ENCODE measurements around the gene TCEA2. TPM values are rescaled to one million over a fixed set of nuclear protein-coding genes. Genes with fewer than 3 reads are reported as not detected.
A peak's percentile ranks its signal among the peaks of the same experiment; 100 is the strongest.

The TCEA2 gene
- total RNA-seq, 3 donors from 2014 or later, result 23.9 to 39.4 (median 26.6) TPM

DNA sequence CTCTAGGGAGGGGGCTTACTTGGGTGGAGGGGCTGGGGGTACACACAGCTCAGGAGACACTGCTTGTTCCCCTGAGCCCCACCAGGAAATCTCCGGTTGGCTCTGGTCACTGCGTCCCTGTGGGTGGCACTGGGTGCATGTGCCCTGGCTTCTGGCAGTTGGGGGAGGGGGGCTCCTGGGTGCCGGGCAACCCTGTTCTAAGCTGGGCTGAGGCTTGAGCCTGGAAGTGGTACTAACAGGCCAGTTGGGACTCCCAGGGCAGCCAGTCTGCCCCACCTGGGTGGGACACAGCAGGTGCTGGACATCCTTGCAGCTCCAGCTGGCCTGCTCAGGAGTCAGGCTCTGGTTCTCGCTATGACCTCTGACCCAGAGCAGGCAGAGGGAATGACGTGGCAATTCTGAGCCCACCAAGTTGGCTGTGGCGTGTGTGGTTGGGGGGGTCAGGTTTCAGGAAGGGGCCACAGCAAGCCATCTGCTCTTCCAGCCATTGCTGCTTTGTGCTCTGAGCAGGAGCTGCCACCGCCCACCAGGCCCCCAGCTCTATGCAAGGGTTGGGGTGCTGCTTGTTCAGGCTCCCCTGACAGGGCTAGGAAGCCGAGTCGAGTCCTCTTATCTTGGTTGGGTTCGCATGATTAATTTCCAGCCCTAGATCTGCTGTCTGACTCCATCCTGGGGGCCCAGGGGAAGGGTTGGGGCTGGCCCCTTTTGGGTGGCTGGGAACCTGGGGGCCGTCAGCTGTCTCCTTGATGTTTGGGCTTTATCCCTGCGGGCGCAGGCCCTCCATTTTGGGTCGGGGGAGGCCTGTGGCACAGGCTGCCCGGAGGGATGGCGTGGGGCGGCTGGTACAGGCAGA, 26.4 kb upstream of the TCEA2 start:
- Histone ChIP-seq H3K36me3 (no peaks in the 10 kb centered on the region), H3K4me3 (no peak overlapping the region), H3K4me1 (no peaks in the 10 kb centered on the region), H3K27ac (no peak overlapping the region), H3K9me3 (no peaks in the 10 kb centered on the region), H3K27me3 (peaks cover 0 to 11% of the 10 kb centered on the region in 2 donors)
- TF ChIP-seq POLR2A (IDR thresholded peaks at IDR 0.05) (no peak), POLR2AphosphoS5 (IDR thresholded peaks at IDR 0.05) (no peak)
- TF ChIP-seq, protein P1, sequence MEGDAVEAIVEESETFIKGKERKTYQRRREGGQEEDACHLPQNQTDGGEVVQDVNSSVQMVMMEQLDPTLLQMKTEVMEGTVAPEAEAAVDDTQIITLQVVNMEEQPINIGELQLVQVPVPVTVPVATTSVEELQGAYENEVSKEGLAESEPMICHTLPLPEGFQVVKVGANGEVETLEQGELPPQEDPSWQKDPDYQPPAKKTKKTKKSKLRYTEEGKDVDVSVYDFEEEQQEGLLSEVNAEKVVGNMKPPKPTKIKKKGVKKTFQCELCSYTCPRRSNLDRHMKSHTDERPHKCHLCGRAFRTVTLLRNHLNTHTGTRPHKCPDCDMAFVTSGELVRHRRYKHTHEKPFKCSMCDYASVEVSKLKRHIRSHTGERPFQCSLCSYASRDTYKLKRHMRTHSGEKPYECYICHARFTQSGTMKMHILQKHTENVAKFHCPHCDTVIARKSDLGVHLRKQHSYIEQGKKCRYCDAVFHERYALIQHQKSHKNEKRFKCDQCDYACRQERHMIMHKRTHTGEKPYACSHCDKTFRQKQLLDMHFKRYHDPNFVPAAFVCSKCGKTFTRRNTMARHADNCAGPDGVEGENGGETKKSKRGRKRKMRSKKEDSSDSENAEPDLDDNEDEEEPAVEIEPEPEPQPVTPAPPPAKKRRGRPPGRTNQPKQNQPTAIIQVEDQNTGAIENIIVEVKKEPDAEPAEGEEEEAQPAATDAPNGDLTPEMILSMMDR (IDR thresholded peaks at IDR 0.05), result no peak
- intact Hi-C loops (cut with DNase I; ENCODE audit: low total_unique reads), result no loop called here
- no peak for DNase-seq (ENCODE audit: low spot score in 2 of 2)

DNA sequence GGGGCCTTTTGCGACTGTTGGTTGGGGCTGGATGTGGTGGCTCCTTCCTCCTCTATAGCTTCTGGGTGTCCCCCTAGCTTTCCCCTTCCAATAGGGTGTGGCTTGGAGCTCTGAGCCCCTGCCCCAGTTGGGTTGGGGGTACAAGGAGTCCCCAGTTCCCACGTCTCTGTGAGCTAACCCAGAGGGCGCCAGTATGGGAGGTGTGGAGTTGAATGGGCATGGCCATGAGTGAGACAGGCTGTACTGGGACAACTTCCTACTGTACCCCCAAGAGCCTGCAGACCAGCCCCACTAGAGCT, 25.9 kb upstream of the TCEA2 start:
- no peak overlapping the region for H3K27ac ChIP-seq
- H3K4me1 ChIP-seq, result peaks cover 0 to 3% of the 10 kb centered on the region in 2 donors
- no peaks in the 10 kb centered on the region for H3K9me3 ChIP-seq
- intact Hi-C loops (cut with DNase I; ENCODE audit: low total_unique reads), result no loop called here
- H3K4me3 ChIP-seq, result no peak overlapping the region
- no peak for TF ChIP-seq POLR2A (IDR thresholded peaks at IDR 0.05)
- TF ChIP-seq, protein P1 (IDR thresholded peaks at IDR 0.05), result no peak
- no peak for TF ChIP-seq POLR2AphosphoS5 (IDR thresholded peaks at IDR 0.05)
- no peak for DNase-seq (ENCODE audit: low spot score in 2 of 2)
- H3K36me3 ChIP-seq, result no peaks in the 10 kb centered on the region
- H3K27me3 ChIP-seq, result peaks cover 0 to 17% of the 10 kb centered on the region in 2 donors

DNA sequence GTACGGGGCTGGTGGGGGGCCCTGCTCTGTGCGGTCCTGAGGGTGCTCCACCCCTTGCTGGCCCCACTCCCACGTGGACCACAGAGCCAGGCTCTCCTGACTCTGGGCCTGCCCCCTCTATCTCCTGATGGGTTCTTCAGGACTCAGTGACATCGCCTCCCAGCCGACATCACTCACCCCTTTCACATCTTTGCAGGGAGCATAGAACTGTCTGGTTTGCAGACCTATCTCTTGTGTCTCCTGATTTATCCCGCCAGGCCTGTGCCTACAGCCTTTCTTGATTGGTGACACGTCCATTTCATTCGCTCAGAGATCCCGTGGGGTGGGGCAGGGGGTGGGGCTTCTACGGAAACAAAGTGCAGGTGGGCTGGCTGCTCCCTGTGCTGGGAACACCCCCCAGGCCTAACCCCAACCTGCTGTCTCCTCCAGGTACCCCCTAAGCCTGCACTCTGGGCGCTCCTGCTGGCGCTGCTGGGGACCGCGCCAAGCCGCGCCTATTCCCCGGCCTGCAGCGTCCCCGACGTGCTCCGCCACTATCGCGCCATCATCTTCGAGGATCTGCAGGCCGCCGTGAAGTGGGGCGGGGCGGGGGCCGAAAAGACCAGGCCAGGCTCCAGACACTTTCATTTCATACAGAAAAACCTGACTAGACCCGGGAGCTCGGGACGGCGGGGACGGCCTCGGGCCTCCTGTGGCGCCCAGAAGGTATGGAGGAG, 25.3 kb upstream of the TCEA2 start:
- intact Hi-C loops (cut with DNase I; ENCODE audit: low total_unique reads), result no loop called here
- Histone ChIP-seq H3K27ac (no peak overlapping the region), H3K27me3 (peaks cover 0 to 20% of the 10 kb centered on the region in 2 donors)

DNA sequence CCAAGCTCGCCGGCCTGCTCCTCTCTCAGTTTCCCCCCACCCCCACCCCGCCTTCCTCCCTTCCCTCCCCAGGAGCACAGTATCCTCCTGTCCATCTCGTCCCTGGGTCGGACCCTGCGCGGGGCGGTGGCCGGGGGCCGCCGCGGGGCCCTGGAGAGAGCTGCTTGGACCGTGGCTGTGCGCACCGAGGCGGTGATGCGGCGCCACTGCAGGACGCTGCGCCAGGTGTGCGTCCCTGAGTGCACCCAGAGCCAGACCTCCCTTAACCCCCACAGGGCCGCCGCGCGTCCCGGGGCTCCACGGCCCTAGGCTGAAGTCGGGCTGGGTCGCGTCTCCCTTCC, 24.8 kb upstream of the TCEA2 start:
- Histone ChIP-seq H3K36me3 (no peaks in the 10 kb centered on the region), H3K4me3 (peak overlapping the region; percentile 36 to 82 (median 57)), H3K4me1 (peaks cover 0 to 4% of the 10 kb centered on the region in 2 donors), H3K9me3 (no peaks in the 10 kb centered on the region), H3K27ac (no peak overlapping the region), H3K27me3 (peaks cover 0 to 20% of the 10 kb centered on the region in 2 donors)
- intact Hi-C loops (cut with DNase I; ENCODE audit: low total_unique reads), result no loop called here
- DNase-seq (ENCODE audit: low spot score in 2 of 2), result no peak
- TF ChIP-seq, protein P1 (IDR thresholded peaks at IDR 0.05), result no peak
- no peak for TF ChIP-seq POLR2A (IDR thresholded peaks at IDR 0.05)
- no peak for TF ChIP-seq POLR2AphosphoS5 (IDR thresholded peaks at IDR 0.05)

More for the DNA sequence above, 25.3 kb upstream of the TCEA2 start:
- DNase-seq (ENCODE audit: low spot score in 2 of 2), result no peak
- no peaks in the 10 kb centered on the region for H3K9me3 ChIP-seq
- TF ChIP-seq, protein P1 (IDR thresholded peaks at IDR 0.05), result no peak
- TF ChIP-seq POLR2A (IDR thresholded peaks at IDR 0.05) (no peak), POLR2AphosphoS5 (IDR thresholded peaks at IDR 0.05) (no peak)
- no peaks in the 10 kb centered on the region for H3K36me3 ChIP-seq
- peaks cover 0 to 4% of the 10 kb centered on the region in 2 donors for H3K4me1 ChIP-seq
- peak overlapping the region; percentile 36 to 82 (median 57) for H3K4me3 ChIP-seq
